HCT116 (cell line): ENCODE data around the gene SLC24A3. TPM values are rescaled to one million over a fixed set of nuclear protein-coding genes. Genes with fewer than 3 reads are reported as not detected.

ENCODE experiments used
- ATAC-seq: fragments of 200-7000 bp; cut with Tn5 transposase; 2 replicates; pipeline ENCODE4 v1.9.1; 2020; ENCODE audit warnings: mild to moderate bottlenecking, moderate library complexity
- BruUV-seq: library from RNA; stranded (reverse); fragments of 400-500 nt; replicated peaks from 2 replicates; lab custom pipeline; 2021; lab: Mats Ljungman, UMichigan
- CTCF ChIA-PET: fragments of 300-600 bp; sonication (Branson Sonifier 250); formaldehyde crosslinking; loops from one replicate; lab custom pipeline; 2021; ENCODE audit warnings: antibody characterized with exemption; lab: Charles Lee
- POLR2A ChIA-PET: fragments of 300-600, 350-600 bp; sonication (Branson Sonifier 250); formaldehyde crosslinking; loops from one replicate; lab custom pipeline; 2021; ENCODE audit warnings: antibody characterized with exemption; lab: Charles Lee
- RAD21 ChIA-PET, 2 experiments: fragments of 300-600 bp; sonication (Branson Sonifier 250); formaldehyde crosslinking; loops; one replicate each; lab custom pipeline; 2023; ENCODE audit warnings: low total read pairs in 2 of 2; ENCODE audit not compliant: uncharacterized antibody in 2 of 2, unreplicated experiment in 2 of 2, low non-redundant PET in 1 of 2; lab: Charles Lee
- DNase-seq: peaks from one replicate; pipeline ENCODE4 v3.0.0-alpha.2; 2010; ENCODE audit warnings: low read depth, low spot score
- H2AFZ ChIP-seq: fragments of 200-600 bp; shearing (Covaris generic), sonication (generic); 2 replicates; pipeline ENCODE4 v1.6.1; 2017; ENCODE audit warnings: low read depth, mixed run types, mixed read lengths, antibody characterized with exemption, low read length; ENCODE audit not compliant: poor library complexity, severe bottlenecking
- H3K27ac ChIP-seq: 2 replicates; pipeline ENCODE4 v1.5.1; 2012; ENCODE audit warnings: low read depth, low read length
- H3K27me3 ChIP-seq: fragments of 200-600 bp; sonication (generic); 2 replicates; pipeline ENCODE4 v1.6.1; 2016; ENCODE audit warnings: mixed run types, low read length, mixed read lengths; ENCODE audit not compliant: insufficient read depth
- H3K36me3 ChIP-seq, 2 experiments: fragments of 200-500 bp in 1 of 2; fragments of 200-600 bp in 1 of 2; sonication (Bioruptor generic) in 1 of 2; sonication (generic) in 1 of 2; 2 replicates each; pipeline versions ENCODE4 v1.5.1 to v1.6.1; 2014 to 2016; ENCODE audit warnings: low read length in 2 of 2, inconsistent platforms in 1 of 2, mixed read lengths in 1 of 2, mixed run types in 1 of 2; ENCODE audit not compliant: insufficient read depth in 2 of 2, control insufficient read depth in 1 of 2
- H3K4me1 ChIP-seq, 2 experiments: fragments of 200-600 bp in 1 of 2; sonication (generic) in 1 of 2; 2 replicates each; pipeline versions ENCODE4 v1.5.1 to v1.6.1; 2012 to 2017; ENCODE audit warnings: low read length in 2 of 2, inconsistent platforms in 1 of 2, mild to moderate bottlenecking in 1 of 2, mixed read lengths in 1 of 2, mixed run types in 1 of 2, moderate library complexity in 1 of 2; ENCODE audit not compliant: insufficient read depth in 2 of 2, control insufficient read depth in 1 of 2
- H3K4me2 ChIP-seq: fragments of 200-600 bp; sonication (generic); 2 replicates; pipeline ENCODE4 v1.6.1; 2017; ENCODE audit warnings: mixed run types, low read length, mixed read lengths
- H3K4me3 ChIP-seq, 2 experiments: fragments of 200-600 bp in 1 of 2; sonication (generic) in 1 of 2; replicated peaks in 1 of 2; 2 replicates each; pipeline ENCODE4 v1.5.1; 2011 to 2016; ENCODE audit warnings: low read length in 2 of 2, control low read depth in 1 of 2, low read depth in 1 of 2, mild to moderate bottlenecking in 1 of 2, mixed read lengths in 1 of 2, mixed run types in 1 of 2
- H3K79me2 ChIP-seq: fragments of 200-600 bp; sonication (generic); 2 replicates; pipeline ENCODE4 v1.6.1; 2017; ENCODE audit warnings: mild to moderate bottlenecking, mixed run types, low read length, moderate library complexity, mixed read lengths; ENCODE audit not compliant: insufficient read depth
- H3K9ac ChIP-seq: fragments of 200-600 bp; sonication (generic); 2 replicates; pipeline ENCODE4 v1.6.1; 2016; ENCODE audit warnings: low read length, mixed read lengths
- H3K9me2 ChIP-seq: fragments of 200-600 bp; sonication (generic), shearing (Covaris generic); 2 replicates; pipeline ENCODE4 v1.6.1; 2017; ENCODE audit warnings: mixed run types, mild to moderate bottlenecking, moderate library complexity; ENCODE audit not compliant: insufficient read depth
- H3K9me3 ChIP-seq, 2 experiments: fragments of 200-500 bp in 1 of 2; fragments of 200-600 bp in 1 of 2; sonication (Bioruptor generic) in 1 of 2; sonication (generic) in 1 of 2; 2 replicates each; pipeline ENCODE4 v1.6.1; 2014 to 2017; ENCODE audit warnings: low read length in 2 of 2, mixed read lengths in 2 of 2, inconsistent platforms in 1 of 2, low read depth in 1 of 2, mild to moderate bottlenecking in 1 of 2, mixed run types in 1 of 2, moderate library complexity in 1 of 2; ENCODE audit not compliant: control insufficient read depth in 1 of 2, insufficient read depth in 1 of 2
- H4K20me1 ChIP-seq: fragments of 200-600 bp; sonication (generic), shearing (Covaris generic); 2 replicates; pipeline ENCODE4 v1.6.1; 2017; ENCODE audit warnings: mixed run types, mild to moderate bottlenecking, moderate library complexity; ENCODE audit not compliant: insufficient read depth
- ATF3 ChIP-seq: IDR thresholded peaks from 2 replicates; pipeline ENCODE4 v1.6.1; 2012
- CBX3 ChIP-seq: IDR thresholded peaks from 2 replicates; pipeline ENCODE4 v1.6.1; 2012; ENCODE audit warnings: low read depth
- CTCF ChIP-seq, 3 experiments: fragments of 200-600 bp in 1 of 3; sonication (generic) in 1 of 3; IDR thresholded peaks in 2 of 3; conservative IDR thresholded peaks in 1 of 3; 2 replicates each; pipeline ENCODE4 v1.5.1; 2012 to 2017; ENCODE audit warnings: low read depth in 2 of 3, low read length in 2 of 3, antibody characterized with exemption in 1 of 3, borderline replicate concordance in 1 of 3, control low read depth in 1 of 3, mild to moderate bottlenecking in 1 of 3, mixed read lengths in 1 of 3, mixed run types in 1 of 3, moderate library complexity in 1 of 3; ENCODE audit not compliant: insufficient read depth in 1 of 3
- ELF1 ChIP-seq: IDR thresholded peaks from 2 replicates; pipeline ENCODE4 v1.6.1; 2012; ENCODE audit warnings: low read depth, borderline replicate concordance
- FOSL1 ChIP-seq: IDR thresholded peaks from 2 replicates; pipeline ENCODE4 v1.6.1; 2012; ENCODE audit warnings: low read depth
- JUND ChIP-seq: IDR thresholded peaks from 2 replicates; pipeline ENCODE4 v1.6.1; 2012
- RAD21 ChIP-seq: IDR thresholded peaks from 2 replicates; pipeline ENCODE4 v1.6.1; 2012; ENCODE audit warnings: low read depth, mild to moderate bottlenecking
- REST ChIP-seq: IDR thresholded peaks from 2 replicates; pipeline ENCODE4 v1.6.1; 2012; ENCODE audit warnings: low read depth
- TCF7L2 ChIP-seq: IDR thresholded peaks from 2 replicates; pipeline ENCODE4 v1.7.0; 2011; ENCODE audit warnings: borderline replicate concordance, inconsistent platforms; ENCODE audit not compliant: insufficient read depth, insufficient read length; ENCODE audit errors: extremely low read depth
- intact Hi-C: fragments of 100-400 bp; cut with micrococcal nuclease; formaldehyde crosslinking; loops from 2 replicates; pipeline ENCODE4 v1.10.0; 2022
- total RNA-seq: library from RNA; stranded (reverse); gene quantifications from one replicate; pipeline ENCODE4 v1.2.1, GENCODE V29; 2021; ENCODE audit not compliant: unreplicated experiment
- TF ChIP-seq, protein P1 (sequence below): IDR thresholded peaks from 2 replicates; pipeline ENCODE4 v1.6.1; 2011; ENCODE audit warnings: mild to moderate bottlenecking, low read length, moderate library complexity; ENCODE audit not compliant: insufficient replicate concordance; ENCODE audit errors: extremely low read depth

SLC24A3 gene
- total RNA-seq, 1 experiment from 2014 or later: not detected

- no peak overlapping the region for H3K4me3 ChIP-seq
- POLR2A ChIA-PET: no interaction called here
- H3K27ac ChIP-seq: no peak overlapping the region
- no TSS peak for BruUV-seq
- no peaks in the 10 kb centered on the region for H3K9me2 ChIP-seq
- H3K27me3 ChIP-seq: no peaks in the 10 kb centered on the region
- H3K9me3 ChIP-seq: no peaks in the 10 kb centered on the region; a peak in 1 of 4 replicates
- RAD21 ChIA-PET: no interaction called here
- CTCF ChIA-PET: no interaction called here
- no peaks in the 10 kb centered on the region for H3K79me2 ChIP-seq
- H3K4me1 ChIP-seq: no peaks in the 10 kb centered on the region
- H3K4me2 ChIP-seq: no peak overlapping the region
- H4K20me1 ChIP-seq: no peaks in the 10 kb centered on the region
- H2AFZ ChIP-seq: no peak overlapping the region
- H3K36me3 ChIP-seq: no peaks in the 10 kb centered on the region
- H3K9ac ChIP-seq: no peak overlapping the region
- ATAC-seq (no peak), DNase-seq (no peak)
- intact Hi-C loops: loop anchor here (10.0 kb wide), 1 partner anchor 56 kb away; no protein-coding TSS in a partner anchor
- no peak for TF ChIP-seq TCF7L2
These were observed 1.2 kb upstream of the SLC24A3 start for GRCh38 chr20:19211252-19211651.

DNA sequence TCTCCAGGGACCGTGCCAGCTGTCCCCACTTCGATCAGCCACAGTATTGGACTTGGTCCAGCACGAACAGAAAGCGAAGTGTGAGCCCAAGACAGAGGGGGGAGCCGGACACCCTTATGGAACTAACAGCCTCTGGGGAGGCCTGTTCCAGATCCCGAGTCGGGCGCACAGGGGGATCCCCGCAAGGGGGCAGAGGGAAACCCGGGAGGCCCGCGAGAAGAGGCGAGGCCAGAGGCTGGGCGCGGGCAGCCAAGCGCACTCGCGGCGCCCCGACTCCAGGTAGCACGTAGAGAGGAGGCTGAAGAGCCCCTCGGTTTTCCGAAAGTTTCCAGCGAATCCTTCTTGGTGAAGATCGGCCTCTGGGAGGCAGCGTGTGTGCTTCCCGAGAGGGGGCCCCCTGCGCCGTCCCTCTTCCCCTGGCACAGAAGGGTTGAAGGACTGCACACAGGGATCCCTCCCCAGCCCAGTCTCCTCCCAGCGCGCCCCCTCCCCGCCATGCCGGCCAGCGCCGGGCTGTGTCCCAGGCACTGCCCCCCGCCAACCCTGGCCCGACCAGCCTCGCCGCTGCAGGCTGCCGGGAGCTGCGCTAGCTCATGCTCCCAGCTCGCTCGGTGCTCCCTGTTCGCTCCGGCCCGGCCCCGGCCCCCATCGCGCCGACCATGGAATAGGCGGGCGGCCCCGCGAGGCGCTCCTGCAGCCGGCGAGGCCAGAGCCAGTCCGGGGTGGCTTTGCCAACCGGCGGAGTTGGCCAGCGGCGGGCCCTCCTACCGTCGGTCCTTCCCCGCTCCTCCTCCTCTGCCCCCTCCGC lies 577 bp upstream of the SLC24A3 start:
- no peaks in the 10 kb centered on the region for H3K36me3 ChIP-seq
- intact Hi-C loops: loop anchor here (10.0 kb wide), 1 partner anchor 57 kb away; no protein-coding TSS in a partner anchor
- no peak for TF ChIP-seq REST
- TF ChIP-seq RAD21: no peak
- no peak for TF ChIP-seq FOSL1
- TF ChIP-seq ATF3: no peak
- TF ChIP-seq, protein P1, sequence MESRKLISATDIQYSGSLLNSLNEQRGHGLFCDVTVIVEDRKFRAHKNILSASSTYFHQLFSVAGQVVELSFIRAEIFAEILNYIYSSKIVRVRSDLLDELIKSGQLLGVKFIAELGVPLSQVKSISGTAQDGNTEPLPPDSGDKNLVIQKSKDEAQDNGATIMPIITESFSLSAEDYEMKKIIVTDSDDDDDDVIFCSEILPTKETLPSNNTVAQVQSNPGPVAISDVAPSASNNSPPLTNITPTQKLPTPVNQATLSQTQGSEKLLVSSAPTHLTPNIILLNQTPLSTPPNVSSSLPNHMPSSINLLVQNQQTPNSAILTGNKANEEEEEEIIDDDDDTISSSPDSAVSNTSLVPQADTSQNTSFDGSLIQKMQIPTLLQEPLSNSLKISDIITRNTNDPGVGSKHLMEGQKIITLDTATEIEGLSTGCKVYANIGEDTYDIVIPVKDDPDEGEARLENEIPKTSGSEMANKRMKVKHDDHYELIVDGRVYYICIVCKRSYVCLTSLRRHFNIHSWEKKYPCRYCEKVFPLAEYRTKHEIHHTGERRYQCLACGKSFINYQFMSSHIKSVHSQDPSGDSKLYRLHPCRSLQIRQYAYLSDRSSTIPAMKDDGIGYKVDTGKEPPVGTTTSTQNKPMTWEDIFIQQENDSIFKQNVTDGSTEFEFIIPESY: no peak
- no peak for TF ChIP-seq CBX3
- no peak for TF ChIP-seq JUND
- no peak for TF ChIP-seq CTCF (IDR thresholded peaks at IDR 0.05 in 2 of 3, conservative IDR thresholded peaks at IDR 0.05 in 1 of 3; ENCODE audit: borderline replicate concordance in 1 of 3, insufficient read depth in 1 of 3, low read depth in 2 of 3, low read length in 2 of 3)
- TF ChIP-seq ELF1: no peak

More for the DNA sequence above, 577 bp upstream of the SLC24A3 start:
- Histone ChIP-seq H3K79me2 (no peaks in the 10 kb centered on the region), H4K20me1 (no peaks in the 10 kb centered on the region), H3K27ac (no peak overlapping the region), H2AFZ (no peak overlapping the region), H3K4me2 (no peak overlapping the region), H3K9me2 (no peaks in the 10 kb centered on the region), H3K4me3 (no peak overlapping the region), H3K9ac (no peak overlapping the region), H3K9me3 (no peaks in the 10 kb centered on the region; a peak in 1 of 4 replicates), H3K4me1 (no peaks in the 10 kb centered on the region), H3K27me3 (no peaks in the 10 kb centered on the region)
- ChIA-PET RAD21 (no interaction called here), CTCF (no interaction called here), POLR2A (no interaction called here)
- ATAC-seq (no peak), DNase-seq (no peak)
- no TSS peak for BruUV-seq
